Stomach smooth muscle (tissue), 2 donors: ENCODE measurements around the gene BPIFB6.

Source experiments
- H3K27ac ChIP-seq: one replicate; pipeline ENCODE4 v1.7.0; 2013; ENCODE audit warnings: mild to moderate bottlenecking, low read length, inconsistent platforms
- H3K27me3 ChIP-seq, 2 donors: one replicate each; pipeline ENCODE4 v1.7.0; 2013; ENCODE audit warnings: low read length in 2 of 2; ENCODE audit not compliant: insufficient read depth in 2 of 2, control insufficient read depth in 1 of 2
- H3K36me3 ChIP-seq, 2 donors: one replicate each; pipeline ENCODE4 v1.7.0; 2013; ENCODE audit warnings: low read length in 2 of 2; ENCODE audit not compliant: control insufficient read depth in 2 of 2, insufficient read depth in 2 of 2
- H3K4me1 ChIP-seq: one replicate; pipeline ENCODE4 v1.7.0; 2013; ENCODE audit warnings: low read length; ENCODE audit not compliant: control insufficient read depth, insufficient read depth
- H3K4me3 ChIP-seq, 2 donors: one replicate each; pipeline ENCODE4 v1.7.0; 2013; ENCODE audit warnings: low read length in 2 of 2
- H3K9ac ChIP-seq, 2 donors: one replicate each; pipeline ENCODE4 v1.7.0; 2013; ENCODE audit warnings: low read length in 2 of 2, mild to moderate bottlenecking in 1 of 2
- H3K9me3 ChIP-seq, 2 donors: one replicate each; pipeline ENCODE4 v1.7.0; 2013; ENCODE audit warnings: low read length in 2 of 2; ENCODE audit not compliant: control insufficient read depth in 2 of 2
- donor health status: healthy.
- donor health status: Pancreatic carcinoma.

Gene BPIFB6

DNA sequence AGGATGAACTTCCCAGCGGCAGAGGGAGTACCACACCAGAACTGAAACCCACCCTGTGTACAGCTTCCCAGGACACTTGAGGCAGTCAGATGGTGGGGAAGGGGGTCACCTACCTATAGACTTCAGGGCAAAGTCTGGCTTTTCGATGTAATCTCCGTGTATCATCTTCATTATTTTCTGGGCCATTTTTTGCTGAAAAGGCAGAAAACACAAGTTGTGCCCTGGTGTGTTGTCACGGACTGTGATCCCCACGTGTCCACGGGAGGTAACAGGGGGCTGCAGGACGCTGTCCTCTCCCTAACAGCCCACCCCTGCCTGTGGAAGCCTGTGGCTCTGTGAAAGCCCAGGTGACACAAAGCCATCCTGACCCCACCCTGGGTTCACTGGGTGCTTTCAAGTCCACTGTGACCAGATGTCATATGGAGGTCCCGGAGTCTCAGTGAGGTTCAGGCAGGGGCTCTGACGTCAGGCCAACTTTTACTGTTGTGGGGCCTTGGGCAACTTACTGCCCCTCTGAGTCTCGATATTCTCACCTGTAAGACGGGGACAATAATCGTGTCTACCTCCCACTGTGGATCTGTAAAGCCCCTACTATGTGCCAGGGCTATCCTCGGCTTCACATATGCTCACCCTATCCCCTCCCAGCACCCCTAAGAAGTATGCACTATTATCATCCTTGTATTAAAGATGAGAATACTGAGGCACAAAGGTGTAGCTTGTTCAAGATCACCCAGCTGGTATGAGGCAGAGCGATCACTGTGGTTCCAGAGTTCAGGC, 41.8 kb upstream of the BPIFB6 start:
- Histone ChIP-seq H3K4me3 (no peak overlapping the region), H3K27me3 (peaks cover 0 to 2% of the 10 kb centered on the region in 2 donors), H3K27ac (no peak overlapping the region), H3K4me1 (no peaks in the 10 kb centered on the region), H3K36me3 (no peaks in the 10 kb centered on the region), H3K9me3 (no peaks in the 10 kb centered on the region), H3K9ac (no peak overlapping the region)

- no peak overlapping the region for H3K4me3 ChIP-seq
- H3K36me3 ChIP-seq, result no peaks in the 10 kb centered on the region
- H3K4me1 ChIP-seq, result no peaks in the 10 kb centered on the region
- peaks cover 2% of the 10 kb centered on the region in 2 donors for H3K9me3 ChIP-seq
- H3K27ac ChIP-seq, result no peak overlapping the region
- H3K9ac ChIP-seq, result no peak overlapping the region
- H3K27me3 ChIP-seq, result peaks cover 0 to 2% of the 10 kb centered on the region in 2 donors
Observed at GRCh38 chr20:32990426-32990825, 41.0 kb upstream of the BPIFB6 start.

DNA sequence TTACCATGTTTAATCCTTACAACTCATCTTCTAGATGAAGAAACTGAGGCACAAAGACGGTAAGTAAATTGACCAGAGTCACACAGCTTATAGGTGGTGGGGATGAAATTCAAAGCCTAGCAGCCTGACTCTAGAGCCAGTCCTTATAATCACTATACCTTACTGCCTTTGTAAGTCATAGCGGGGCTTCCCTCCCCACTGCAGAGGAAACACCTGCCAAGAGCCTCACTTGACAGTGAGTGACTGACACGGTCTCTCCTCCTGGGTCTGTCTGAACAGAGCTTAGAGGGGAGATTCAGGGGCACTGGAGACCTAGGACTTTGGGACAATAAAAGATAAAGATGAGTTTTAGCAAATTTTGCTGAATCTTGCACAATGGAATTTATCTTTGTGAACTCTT, 40.1 kb upstream of the BPIFB6 start:
- no peak overlapping the region for H3K27ac ChIP-seq

DNA sequence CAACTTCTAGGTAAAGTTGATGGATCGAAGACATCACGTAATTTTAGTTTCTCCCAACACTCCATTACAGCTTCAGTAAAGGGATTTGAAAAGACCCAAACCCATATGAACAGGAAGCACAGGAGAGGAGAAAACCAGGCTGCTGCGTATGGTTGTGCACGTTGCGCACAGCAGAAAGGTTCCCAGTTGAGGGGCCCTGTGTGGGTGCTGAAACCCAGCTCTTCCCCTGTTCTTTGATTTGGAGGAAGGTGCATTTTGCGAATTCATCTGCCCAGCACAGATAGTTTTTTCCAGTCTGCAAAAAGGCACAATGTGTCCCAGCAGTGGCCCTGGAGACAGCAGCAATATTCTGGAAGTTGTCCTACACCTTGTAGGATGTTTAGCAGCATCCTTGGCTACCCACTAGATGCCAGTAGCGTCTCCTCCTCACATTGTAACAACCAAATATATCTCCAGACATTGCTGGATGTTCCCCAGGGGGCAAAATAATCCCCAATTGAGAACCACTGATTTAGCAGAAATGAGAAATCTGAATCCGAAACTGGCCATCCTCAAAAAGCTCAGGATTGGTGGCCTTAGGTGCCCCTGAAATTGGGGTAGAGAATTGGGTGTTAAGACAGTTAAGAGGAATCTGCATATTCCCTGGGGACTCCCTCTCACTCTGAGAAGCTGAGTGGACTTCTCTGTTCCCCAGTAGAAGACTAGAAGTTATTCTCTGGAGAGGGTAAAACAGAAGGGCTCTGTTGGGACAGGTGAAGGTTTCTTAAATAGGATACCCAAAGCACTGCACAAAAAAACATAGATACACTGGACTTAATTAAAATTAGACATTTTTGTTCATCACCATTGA, 39.4 kb upstream of the BPIFB6 start:
- Histone ChIP-seq H3K4me1 (no peaks in the 10 kb centered on the region), H3K27me3 (peaks cover 0 to 4% of the 10 kb centered on the region in 2 donors), H3K27ac (no peak overlapping the region), H3K9me3 (peaks cover 2 to 5% of the 10 kb centered on the region in 2 donors), H3K36me3 (no peaks in the 10 kb centered on the region), H3K9ac (no peak overlapping the region), H3K4me3 (no peak overlapping the region)

More for the DNA sequence above, 40.1 kb upstream of the BPIFB6 start:
- Histone ChIP-seq H3K4me1 (no peaks in the 10 kb centered on the region), H3K27me3 (peaks cover 0 to 4% of the 10 kb centered on the region in 2 donors), H3K9me3 (peaks cover 2 to 5% of the 10 kb centered on the region in 2 donors), H3K36me3 (no peaks in the 10 kb centered on the region), H3K4me3 (no peak overlapping the region), H3K9ac (no peak overlapping the region)

- H3K4me3 ChIP-seq, result no peak overlapping the region
- H3K9me3 ChIP-seq, result peaks cover 2 to 5% of the 10 kb centered on the region in 2 donors
- no peak overlapping the region for H3K27ac ChIP-seq
- no peaks in the 10 kb centered on the region for H3K36me3 ChIP-seq
- H3K9ac ChIP-seq, result no peak overlapping the region
- H3K27me3 ChIP-seq, result peaks cover 0 to 4% of the 10 kb centered on the region in 2 donors
- H3K4me1 ChIP-seq, result no peaks in the 10 kb centered on the region
Observed at GRCh38 chr20:32993496-32994050, 37.9 kb upstream of the BPIFB6 start.

DNA sequence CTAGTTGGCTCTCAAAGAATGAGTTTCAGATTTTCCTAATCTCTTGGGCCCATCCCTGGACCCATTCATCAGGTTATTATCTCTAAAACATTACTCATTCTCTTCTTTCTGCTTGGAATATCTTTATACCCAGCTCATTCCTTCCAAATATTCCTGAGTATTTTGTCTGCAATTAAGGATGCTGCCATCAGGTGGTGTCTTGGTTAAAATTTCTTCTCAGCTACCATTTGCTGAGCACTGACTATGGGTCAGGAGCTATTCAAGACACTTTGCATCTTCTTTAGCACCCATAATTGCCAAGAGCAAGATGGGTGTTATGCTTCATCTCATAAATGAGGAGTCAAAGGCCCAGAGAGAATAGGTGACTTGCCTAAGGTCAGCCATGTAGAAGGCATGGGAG, 35.6 kb upstream of the BPIFB6 start:
- Histone ChIP-seq H3K4me1 (no peaks in the 10 kb centered on the region), H3K4me3 (no peak overlapping the region), H3K36me3 (no peaks in the 10 kb centered on the region), H3K9ac (no peak overlapping the region), H3K27ac (no peak overlapping the region), H3K9me3 (peaks cover 2 to 5% of the 10 kb centered on the region in 2 donors), H3K27me3 (peaks cover 0 to 2% of the 10 kb centered on the region in 2 donors)

DNA sequence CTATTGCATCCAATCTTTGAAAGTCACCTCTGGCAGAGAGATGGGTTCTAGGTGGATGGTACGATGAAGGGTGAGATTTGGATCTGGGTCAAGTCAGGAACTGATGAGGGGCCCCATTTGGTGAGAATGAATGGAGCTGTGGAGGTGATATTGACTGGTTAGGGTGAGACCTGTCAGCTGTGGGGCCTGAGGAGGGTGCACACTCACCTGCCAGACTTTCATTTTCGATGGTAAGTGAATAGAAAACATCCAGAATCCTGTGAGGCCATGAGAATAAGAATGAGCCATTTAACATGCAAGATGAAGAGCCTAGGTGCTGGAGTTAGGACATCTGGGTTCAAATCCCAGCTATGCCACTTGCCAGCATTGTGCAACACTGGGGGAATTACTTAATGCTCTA, 34.0 kb upstream of the BPIFB6 start:
- Histone ChIP-seq H3K36me3 (no peaks in the 10 kb centered on the region), H3K9me3 (peaks cover 2 to 5% of the 10 kb centered on the region in 2 donors), H3K27me3 (peaks cover 0 to 2% of the 10 kb centered on the region in 2 donors), H3K4me3 (no peak overlapping the region), H3K27ac (no peak overlapping the region), H3K9ac (no peak overlapping the region), H3K4me1 (no peaks in the 10 kb centered on the region)

GRCh38 chr20:32999603-33000250, 31.7 kb upstream of the BPIFB6 start:
- H3K27me3 ChIP-seq, result peaks cover 0 to 2% of the 10 kb centered on the region in 2 donors
- H3K4me1 ChIP-seq, result no peaks in the 10 kb centered on the region
- peaks cover 2 to 10% of the 10 kb centered on the region in 2 donors for H3K9me3 ChIP-seq

DNA sequence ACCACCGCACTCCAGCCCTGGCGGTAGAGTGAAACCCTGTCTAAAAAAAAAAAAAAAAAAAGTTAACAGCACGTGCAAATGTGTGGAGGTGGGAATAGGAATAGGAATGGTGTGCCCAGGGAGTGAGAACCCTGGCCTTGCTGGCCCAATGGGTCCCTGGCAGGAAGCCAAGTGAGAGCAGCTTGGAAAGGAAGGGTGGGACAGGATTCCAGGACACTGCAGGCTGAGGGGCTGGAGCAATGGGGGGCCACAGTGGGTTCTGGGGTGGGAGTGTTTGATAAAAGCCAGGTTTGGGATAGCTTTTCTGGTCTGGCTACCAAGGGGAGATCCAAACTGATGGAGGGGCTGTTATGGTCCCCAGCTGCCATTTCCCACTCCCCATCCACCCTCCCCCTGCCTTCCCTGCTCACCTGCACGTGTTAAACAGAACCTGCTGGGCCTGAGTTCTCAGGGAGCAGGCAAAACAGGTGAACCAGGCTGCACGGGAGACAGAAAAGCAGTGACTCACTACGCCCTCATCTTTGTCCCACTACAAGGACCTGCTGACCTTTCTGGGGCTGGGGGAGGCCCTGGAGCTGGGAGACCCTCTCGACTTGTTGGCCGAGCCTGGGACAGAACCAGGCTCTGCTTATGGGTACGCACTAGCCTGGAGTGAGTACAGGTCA, 30.5 kb upstream of the BPIFB6 start:
- no peak overlapping the region for H3K27ac ChIP-seq
- peaks cover 4 to 15% of the 10 kb centered on the region in 2 donors for H3K9me3 ChIP-seq
- H3K4me3 ChIP-seq, result no peak overlapping the region
- no peaks in the 10 kb centered on the region for H3K36me3 ChIP-seq
- H3K27me3 ChIP-seq, result peaks cover 0 to 4% of the 10 kb centered on the region in 2 donors
- H3K4me1 ChIP-seq, result no peaks in the 10 kb centered on the region
- H3K9ac ChIP-seq, result no peak overlapping the region

More at GRCh38 chr20:32999603-33000250, 31.7 kb upstream of the BPIFB6 start:
- Histone ChIP-seq H3K9ac (no peak overlapping the region), H3K27ac (no peak overlapping the region), H3K36me3 (no peaks in the 10 kb centered on the region), H3K4me3 (no peak overlapping the region)
